WTC11 (cell line): ENCODE results near the gene FXYD6. TPM values are rescaled to one million over a fixed set of nuclear protein-coding genes. Genes with fewer than 3 reads are reported as not detected.

ENCODE experiments used
- ATAC-seq: fragments of 200-7000 bp; cut with Tn5 transposase; 2 replicates; pipeline ENCODE4 v1.10.0; 2021; ENCODE audit warnings: mild to moderate bottlenecking, moderate library complexity
- CTCF ChIA-PET: fragments of 300-600 bp; sonication (Branson Sonifier 250); formaldehyde crosslinking; loops from one replicate; lab custom pipeline; 2021; ENCODE audit warnings: antibody characterized with exemption; lab: Charles Lee
- POLR2A ChIA-PET: fragments of 350-600 bp; sonication (Branson Sonifier 250); formaldehyde crosslinking; loops from one replicate; lab custom pipeline; 2021; ENCODE audit warnings: antibody characterized with exemption; lab: Charles Lee
- DNase-seq: peaks from one replicate; pipeline ENCODE4 v3.0.0; 2021; ENCODE audit warnings: low spot score
- H3K27ac Mint-ChIP-seq: 2 replicates; pipeline ENCODE4 v1.8.0; 2021; ENCODE audit warnings: mixed read lengths
- H3K27me3 Mint-ChIP-seq: 2 replicates; pipeline ENCODE4 v1.8.0; 2021; ENCODE audit warnings: low read depth, mild to moderate bottlenecking, moderate library complexity, mixed read lengths
- H3K36me3 Mint-ChIP-seq: 2 replicates; pipeline ENCODE4 v1.8.0; 2021; ENCODE audit warnings: mixed read lengths
- H3K4me1 Mint-ChIP-seq: 2 replicates; pipeline ENCODE4 v1.8.0; 2022; ENCODE audit warnings: mixed read lengths
- H3K4me3 Mint-ChIP-seq: 2 replicates; pipeline ENCODE4 v1.8.0; 2021; ENCODE audit warnings: mild to moderate bottlenecking, moderate library complexity, mixed read lengths
- H3K9me3 Mint-ChIP-seq: 2 replicates; pipeline ENCODE4 v1.8.0; 2021; ENCODE audit warnings: mixed read lengths
- CREM ChIP-seq: sonication (generic); formaldehyde crosslinking; IDR thresholded peaks from 2 replicates; pipeline ENCODE4 v1.8.1; 2022; ENCODE audit warnings: mild to moderate bottlenecking, missing genetic modification reagents, moderate library complexity
- CTCF ChIP-seq: fragments of 200-600 bp; IDR thresholded peaks from 2 replicates; pipeline ENCODE4 v1.8.0; 2022; ENCODE audit warnings: antibody characterized with exemption
- FOXP4 ChIP-seq: sonication (generic); formaldehyde crosslinking; IDR thresholded peaks from 2 replicates; pipeline ENCODE4 v1.8.0; 2022; ENCODE audit warnings: mild to moderate bottlenecking, missing genetic modification reagents
- HMGA2 ChIP-seq: fragments of 250-450 bp; sonication (Bioruptor Pico); IDR thresholded peaks from 2 replicates; pipeline ENCODE4 v1.4.0; 2021; ENCODE audit warnings: mild to moderate bottlenecking, moderate library complexity
- NR3C1 ChIP-seq: sonication (generic); formaldehyde crosslinking; conservative IDR thresholded peaks from 2 replicates; pipeline ENCODE4 v1.8.1; 2023; ENCODE audit warnings: low read depth, mild to moderate bottlenecking, missing genetic modification reagents
- SMAD4 ChIP-seq: sonication (generic); formaldehyde crosslinking; IDR thresholded peaks from 2 replicates; pipeline ENCODE4 v1.8.0; 2022; ENCODE audit warnings: mild to moderate bottlenecking, missing genetic modification reagents
- TEAD4 ChIP-seq: sonication (generic); formaldehyde crosslinking; IDR thresholded peaks from 2 replicates; pipeline ENCODE4 v1.8.0; 2022; ENCODE audit warnings: mild to moderate bottlenecking, missing genetic modification reagents
- USF2 ChIP-seq: sonication (generic); formaldehyde crosslinking; IDR thresholded peaks from 2 replicates; pipeline ENCODE4 v1.8.1; 2023; ENCODE audit warnings: mild to moderate bottlenecking, missing genetic modification reagents, moderate library complexity
- ZNF232 ChIP-seq: sonication (generic); formaldehyde crosslinking; IDR thresholded peaks from 2 replicates; pipeline ENCODE4 v1.8.0; 2022; ENCODE audit warnings: mild to moderate bottlenecking, missing genetic modification reagents
- ZNF317 ChIP-seq: sonication (generic); formaldehyde crosslinking; IDR thresholded peaks from 2 replicates; pipeline ENCODE4 v1.8.1; 2023; ENCODE audit warnings: low read depth, mild to moderate bottlenecking, moderate library complexity, missing genetic modification reagents, borderline replicate concordance
- ZNF671 ChIP-seq: fragments of 250-450 bp; sonication (Bioruptor Pico); IDR thresholded peaks from 2 replicates; pipeline ENCODE4 v1.8.0; 2021; ENCODE audit warnings: mild to moderate bottlenecking
- total RNA-seq: library from RNA; stranded (reverse); gene quantifications from 3 replicates; pipeline ENCODE4 v1.2.3, GENCODE V29; 2021
- TF ChIP-seq, protein P1 (sequence below): fragments of 250-450 bp; sonication (Bioruptor Pico); IDR thresholded peaks from 2 replicates; pipeline ENCODE4 v1.8.0; 2021; ENCODE audit warnings: mild to moderate bottlenecking
- TF ChIP-seq, protein P2 (sequence below): fragments of 250-450 bp; sonication (Bioruptor Pico); IDR thresholded peaks from 2 replicates; pipeline ENCODE4 v1.9.0; 2021; ENCODE audit warnings: mild to moderate bottlenecking
- TF ChIP-seq, protein P3 (sequence below): sonication (generic); formaldehyde crosslinking; IDR thresholded peaks from 2 replicates; pipeline ENCODE4 v1.8.0; 2023; ENCODE audit warnings: missing genetic modification reagents

FXYD6 gene
- total RNA-seq, 1 experiment from 2014 or later, result 26.2 TPM

DNA sequence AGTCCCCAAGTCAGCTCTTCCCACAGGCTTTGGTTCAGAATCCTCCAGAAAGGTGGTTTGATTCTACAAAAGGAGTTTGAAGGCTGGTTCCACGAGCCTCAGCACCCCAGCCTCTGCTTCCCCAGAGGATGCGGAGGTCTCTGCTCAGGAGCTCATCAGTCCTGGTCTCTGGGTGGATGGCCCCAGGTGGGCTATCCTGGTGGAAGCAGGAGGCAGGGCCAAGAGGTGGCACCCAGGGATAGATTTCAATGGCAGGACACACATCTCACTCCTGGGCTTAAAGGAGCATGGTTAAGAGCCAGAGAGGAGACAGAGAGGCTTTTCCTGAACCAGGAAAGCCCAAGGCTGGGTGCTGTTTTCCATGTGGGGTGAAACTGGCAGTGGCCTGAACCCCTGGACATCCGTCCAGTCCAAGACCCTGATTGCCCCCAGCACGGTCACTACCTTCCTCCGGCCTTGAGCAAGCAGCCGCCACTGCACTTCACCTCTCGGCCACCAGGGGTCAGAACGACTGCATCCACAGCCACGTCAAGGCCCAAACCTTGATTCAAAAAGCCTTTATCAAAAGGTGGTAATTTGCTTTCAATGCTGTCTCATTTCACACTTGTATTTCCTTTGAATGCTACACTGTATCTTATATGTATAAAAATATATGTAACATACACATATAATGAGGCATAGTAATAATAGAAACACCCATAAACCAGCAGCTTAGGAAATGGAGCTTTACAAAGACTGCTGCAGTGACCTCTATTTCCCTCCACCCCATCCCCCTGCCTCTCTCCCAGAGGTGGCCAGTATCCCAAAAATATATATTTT lies 32.6 kb downstream of the FXYD6 start:
- H3K36me3 Mint-ChIP-seq, result no peaks in the 10 kb centered on the region
- CTCF ChIA-PET, result interaction anchor here (0.5 to 4.0 kb wide), 17 partner anchors 9 to 1542 kb away, joined by 3 to 83 read pairs (median 4); partner anchors contain the start of genes FXYD2 and FXYD6
- TF ChIP-seq USF2 (CRISPR knock-in tag), result no peak
- no peak for TF ChIP-seq CREM (CRISPR knock-in tag)
- TF ChIP-seq CTCF, result peak; percentile 99
- TF ChIP-seq SMAD4 (CRISPR knock-in tag), result no peak
- no peak for TF ChIP-seq FOXP4 (CRISPR knock-in tag)
- TF ChIP-seq, protein P1, sequence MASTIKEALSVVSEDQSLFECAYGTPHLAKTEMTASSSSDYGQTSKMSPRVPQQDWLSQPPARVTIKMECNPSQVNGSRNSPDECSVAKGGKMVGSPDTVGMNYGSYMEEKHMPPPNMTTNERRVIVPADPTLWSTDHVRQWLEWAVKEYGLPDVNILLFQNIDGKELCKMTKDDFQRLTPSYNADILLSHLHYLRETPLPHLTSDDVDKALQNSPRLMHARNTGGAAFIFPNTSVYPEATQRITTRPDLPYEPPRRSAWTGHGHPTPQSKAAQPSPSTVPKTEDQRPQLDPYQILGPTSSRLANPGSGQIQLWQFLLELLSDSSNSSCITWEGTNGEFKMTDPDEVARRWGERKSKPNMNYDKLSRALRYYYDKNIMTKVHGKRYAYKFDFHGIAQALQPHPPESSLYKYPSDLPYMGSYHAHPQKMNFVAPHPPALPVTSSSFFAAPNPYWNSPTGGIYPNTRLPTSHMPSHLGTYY (CRISPR knock-in tag), result no peak

DNA sequence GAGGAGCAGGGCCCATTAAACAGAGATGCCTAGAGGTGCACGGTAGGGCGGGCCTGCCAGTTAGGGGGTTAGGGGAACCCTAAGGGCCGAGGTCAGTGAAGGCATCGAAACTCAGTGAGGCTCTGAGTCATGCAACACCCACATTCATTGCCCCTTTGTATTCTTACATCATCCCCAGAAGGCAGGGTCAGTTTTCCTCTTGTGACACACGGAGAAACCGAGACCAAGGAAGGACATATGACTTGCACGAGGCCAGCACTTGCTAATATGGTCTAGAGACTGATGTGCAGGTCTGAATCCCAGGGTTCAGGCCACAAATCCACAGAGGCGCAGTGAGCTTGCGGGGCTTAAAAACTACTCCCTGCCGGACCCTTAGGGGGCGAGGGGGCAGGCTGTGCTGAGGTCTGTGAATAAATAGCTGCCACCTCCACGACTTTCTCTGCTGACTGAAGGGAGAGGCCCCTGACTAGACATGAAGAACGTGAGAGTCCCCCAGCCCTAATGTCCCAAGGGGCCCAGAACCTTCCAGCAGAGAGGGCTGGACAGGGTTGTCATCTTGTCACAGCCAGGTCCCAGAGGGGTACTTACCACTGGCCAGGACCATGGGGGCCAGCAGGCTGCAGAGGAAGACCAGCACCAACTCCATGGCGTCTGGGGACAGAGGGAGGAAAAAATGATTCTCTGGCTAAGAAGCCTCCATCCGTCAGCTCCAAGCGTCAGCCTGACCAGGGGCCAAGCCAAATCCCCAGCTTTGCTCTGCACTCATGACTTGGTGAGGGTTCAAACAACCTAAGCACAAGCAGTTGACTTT lies 34.1 kb downstream of the FXYD6 start:
- Mint-ChIP-seq H3K9me3 (no peaks in the 10 kb centered on the region), H3K4me1 (peaks cover 14% of the 10 kb centered on the region), H3K27ac (no peak overlapping the region), H3K36me3 (no peaks in the 10 kb centered on the region), H3K27me3 (no peaks in the 10 kb centered on the region), H3K4me3 (no peak overlapping the region)
- ATAC-seq, result no peak
- POLR2A ChIA-PET, result no interaction called here
- TF ChIP-seq ZNF232 (CRISPR knock-in tag), result no peak
- no peak for DNase-seq
- CTCF ChIA-PET, result interaction anchor here (1.0 to 4.0 kb wide), 7 partner anchors 19 to 211 kb away, joined by 3 to 83 read pairs (median 5); no protein-coding TSS in a partner anchor

More for the DNA sequence above, 32.6 kb downstream of the FXYD6 start:
- H3K9me3 Mint-ChIP-seq, result peaks cover 4% of the 10 kb centered on the region; the same call in 1 of the 2 replicates
- H3K27ac Mint-ChIP-seq, result no peak overlapping the region
- POLR2A ChIA-PET, result interaction anchor here (0.9 kb wide), 1 partner anchor 21 kb away, joined by 3 read pairs; no protein-coding TSS in a partner anchor
- ATAC-seq (peak; percentile 79), DNase-seq (peak; percentile 84)
- H3K4me3 Mint-ChIP-seq, result no peak overlapping the region
- no peaks in the 10 kb centered on the region for H3K27me3 Mint-ChIP-seq
- H3K4me1 Mint-ChIP-seq, result no peaks in the 10 kb centered on the region

DNA sequence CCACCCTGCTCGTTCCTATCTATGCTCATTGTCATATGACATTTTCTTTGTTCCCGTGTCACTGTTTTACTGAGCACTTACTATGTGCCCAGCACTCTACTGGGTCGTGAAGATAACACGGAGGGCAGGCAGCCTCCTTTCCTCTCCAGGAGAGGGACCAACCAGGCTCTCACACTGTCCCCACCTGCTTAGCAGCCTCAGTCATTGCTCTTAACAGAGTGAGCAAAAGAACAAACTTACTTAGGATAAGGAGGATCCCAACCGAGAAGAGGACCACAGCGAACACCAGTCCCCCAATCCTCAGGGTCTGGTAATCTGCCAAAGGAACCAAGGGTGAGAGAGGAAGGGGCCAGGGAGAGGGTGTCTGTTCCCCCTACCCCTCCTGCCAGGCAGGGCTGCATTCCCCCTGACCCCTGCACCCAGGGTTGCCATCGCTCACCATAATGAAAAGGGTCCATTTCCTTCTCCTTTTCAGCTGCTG lies 34.9 kb downstream of the FXYD6 start:
- Mint-ChIP-seq H3K27ac (no peak overlapping the region), H3K4me1 (peaks cover 16% of the 10 kb centered on the region), H3K27me3 (no peaks in the 10 kb centered on the region), H3K9me3 (no peaks in the 10 kb centered on the region), H3K4me3 (no peak overlapping the region), H3K36me3 (no peaks in the 10 kb centered on the region)
- ATAC-seq (no peak), DNase-seq (no peak)
- ChIA-PET POLR2A (no interaction called here), CTCF (interaction anchor here (1.0 to 4.0 kb wide), 6 partner anchors 23 to 212 kb away, joined by 3 to 83 read pairs (median 6); no protein-coding TSS in a partner anchor)
- TF ChIP-seq TEAD4 (no peak), CTCF (no peak), ZNF232 (CRISPR knock-in tag) (no peak), NR3C1 (CRISPR knock-in tag) (no peak), ZNF317 (CRISPR knock-in tag) (no peak), HMGA2 (CRISPR knock-in tag) (no peak), ZNF671 (no peak)
- TF ChIP-seq, protein P2, sequence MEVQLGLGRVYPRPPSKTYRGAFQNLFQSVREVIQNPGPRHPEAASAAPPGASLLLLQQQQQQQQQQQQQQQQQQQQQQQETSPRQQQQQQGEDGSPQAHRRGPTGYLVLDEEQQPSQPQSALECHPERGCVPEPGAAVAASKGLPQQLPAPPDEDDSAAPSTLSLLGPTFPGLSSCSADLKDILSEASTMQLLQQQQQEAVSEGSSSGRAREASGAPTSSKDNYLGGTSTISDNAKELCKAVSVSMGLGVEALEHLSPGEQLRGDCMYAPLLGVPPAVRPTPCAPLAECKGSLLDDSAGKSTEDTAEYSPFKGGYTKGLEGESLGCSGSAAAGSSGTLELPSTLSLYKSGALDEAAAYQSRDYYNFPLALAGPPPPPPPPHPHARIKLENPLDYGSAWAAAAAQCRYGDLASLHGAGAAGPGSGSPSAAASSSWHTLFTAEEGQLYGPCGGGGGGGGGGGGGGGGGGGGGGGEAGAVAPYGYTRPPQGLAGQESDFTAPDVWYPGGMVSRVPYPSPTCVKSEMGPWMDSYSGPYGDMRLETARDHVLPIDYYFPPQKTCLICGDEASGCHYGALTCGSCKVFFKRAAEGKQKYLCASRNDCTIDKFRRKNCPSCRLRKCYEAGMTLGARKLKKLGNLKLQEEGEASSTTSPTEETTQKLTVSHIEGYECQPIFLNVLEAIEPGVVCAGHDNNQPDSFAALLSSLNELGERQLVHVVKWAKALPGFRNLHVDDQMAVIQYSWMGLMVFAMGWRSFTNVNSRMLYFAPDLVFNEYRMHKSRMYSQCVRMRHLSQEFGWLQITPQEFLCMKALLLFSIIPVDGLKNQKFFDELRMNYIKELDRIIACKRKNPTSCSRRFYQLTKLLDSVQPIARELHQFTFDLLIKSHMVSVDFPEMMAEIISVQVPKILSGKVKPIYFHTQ, result no peak
- TF ChIP-seq, protein P3, sequence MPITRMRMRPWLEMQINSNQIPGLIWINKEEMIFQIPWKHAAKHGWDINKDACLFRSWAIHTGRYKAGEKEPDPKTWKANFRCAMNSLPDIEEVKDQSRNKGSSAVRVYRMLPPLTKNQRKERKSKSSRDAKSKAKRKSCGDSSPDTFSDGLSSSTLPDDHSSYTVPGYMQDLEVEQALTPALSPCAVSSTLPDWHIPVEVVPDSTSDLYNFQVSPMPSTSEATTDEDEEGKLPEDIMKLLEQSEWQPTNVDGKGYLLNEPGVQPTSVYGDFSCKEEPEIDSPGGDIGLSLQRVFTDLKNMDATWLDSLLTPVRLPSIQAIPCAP (CRISPR knock-in tag), result no peak
